DND-41 (cell line): ENCODE results near the gene TOR3A.

Experiments used
- CTCF ChIP-seq: IDR thresholded peaks from 2 replicates; pipeline ENCODE4 v1.5.1; 2012; ENCODE audit warnings: borderline replicate concordance, low read length, moderate library complexity, mild to moderate bottlenecking; ENCODE audit not compliant: poor library complexity, severe bottlenecking; ENCODE audit errors: extremely low read depth
- EZH2 ChIP-seq: IDR thresholded peaks from 3 replicates; pipeline ENCODE4 v1.6.1; 2012; ENCODE audit warnings: borderline replicate concordance, low read depth, mild to moderate bottlenecking, moderate library complexity, low read length, inconsistent platforms; ENCODE audit not compliant: severe bottlenecking

GRCh38 chr1:179145521-179145920 lies 63.7 kb downstream of the TOR3A start:
- no peak for TF ChIP-seq CTCF
- TF ChIP-seq EZH2 = no peak
